Measurements from ENCODE around the gene IRX6. TPM values are rescaled to one million over a fixed set of nuclear protein-coding genes. Genes with fewer than 3 reads are reported as not detected.

IRX6 gene
- total and polyA plus RNA-seq, 2 of the 13 experiments (the other 11 are each of a cell fraction or from before 2014, with no cell fraction given), result not detected

- no peak overlapping the region for H3K4me2 ChIP-seq (ENCODE audit: low read depth, low read length)
- H3K9ac ChIP-seq (ENCODE audit: insufficient read depth, low read depth, low read length), result no peak overlapping the region
- intact Hi-C loops (cut with micrococcal nuclease; ENCODE audit: unreplicated experiment) (no loop called here), in situ Hi-C loops (cut with HindIII; ENCODE audit: extremely low pct_ligation_motif_present, low pct_unique_long_range_greater_than_20kb) (no loop called here)
- POLR2A ChIA-PET, result no interaction called here
- H2AFZ ChIP-seq (ENCODE audit: low read length), result no peak overlapping the region
- DNase-seq (ENCODE audit: low spot score), result no peak
- no peak overlapping the region for H3K4me3 ChIP-seq (replicated peaks in 1 of 3; ENCODE audit: insufficient read depth in 1 of 3, low read depth in 2 of 3, low read length in 3 of 3)
- BruUV-seq (replicated peaks), result no TSS peak
- CTCF ChIA-PET (ENCODE audit: low intra/inter-chr PET ratio, low total read pairs), result no interaction called here
- no peaks in the 10 kb centered on the region for H3K79me2 ChIP-seq (ENCODE audit: insufficient read depth, low read length)
- no peaks in the 10 kb centered on the region for H3K27me3 ChIP-seq (ENCODE audit: control insufficient read depth in 1 of 2, insufficient read depth in 2 of 2, low read length in 2 of 2)
- no peaks in the 10 kb centered on the region for H3K36me3 ChIP-seq (replicated peaks in 1 of 2; ENCODE audit: control insufficient read depth in 1 of 2, insufficient read depth in 2 of 2, low read length in 2 of 2)
- ATAC-seq, result no peak
- no peak for FAIRE-seq
- H3K4me1 ChIP-seq (ENCODE audit: insufficient read depth, low read length), result no peaks in the 10 kb centered on the region
- H3K27ac ChIP-seq (ENCODE audit: extremely low read length, insufficient read depth, low read length), result no peak overlapping the region
- 57% methylated on average over 4 of the region's 4 CpGs for WGBS (ENCODE audit: low lambda C conversion rate)
- no peaks in the 10 kb centered on the region for H3K9me3 ChIP-seq (ENCODE audit: low read length)
- TF ChIP-seq, protein P1, sequence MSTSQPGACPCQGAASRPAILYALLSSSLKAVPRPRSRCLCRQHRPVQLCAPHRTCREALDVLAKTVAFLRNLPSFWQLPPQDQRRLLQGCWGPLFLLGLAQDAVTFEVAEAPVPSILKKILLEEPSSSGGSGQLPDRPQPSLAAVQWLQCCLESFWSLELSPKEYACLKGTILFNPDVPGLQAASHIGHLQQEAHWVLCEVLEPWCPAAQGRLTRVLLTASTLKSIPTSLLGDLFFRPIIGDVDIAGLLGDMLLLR (CRISPR knock-in tag; IDR thresholded peaks at IDR 0.05), result no peak
- TF ChIP-seq U2AF2 (IDR thresholded peaks at IDR 0.05; ENCODE audit: low read depth, low read length) (no peak), CBX2 (IDR thresholded peaks at IDR 0.05; ENCODE audit: low read depth, low read length) (no peak), CBX2 (CRISPR knock-in tag; IDR thresholded peaks at IDR 0.05; ENCODE audit: low read depth) (no peak), CSRNP1 (CRISPR knock-in tag; IDR thresholded peaks at IDR 0.05) (no peak), GABPA (IDR thresholded peaks at IDR 0.05; ENCODE audit: low read depth, low read length) (no peak), GABPA (CRISPR knock-in tag; IDR thresholded peaks at IDR 0.05; ENCODE audit: low read depth) (no peak), FOXK2 (IDR thresholded peaks at IDR 0.05) (no peak), SMAD3 (CRISPR knock-in tag; IDR thresholded peaks at IDR 0.05) (no peak), ZMAT3 (CRISPR knock-in tag; conservative IDR thresholded peaks at IDR 0.05) (no peak), GTF2F1 (IDR thresholded peaks at IDR 0.05; ENCODE audit: low read length) (no peak), TOE1 (CRISPR knock-in tag; IDR thresholded peaks at IDR 0.05) (no peak), ZNF788 (CRISPR knock-in tag; IDR thresholded peaks at IDR 0.05; ENCODE audit: borderline replicate concordance) (no peak), ZNF891 (CRISPR knock-in tag; IDR thresholded peaks at IDR 0.05) (no peak), SNRNP70 (IDR thresholded peaks at IDR 0.05; ENCODE audit: low read depth, low read length) (no peak), MBD4 (IDR thresholded peaks at IDR 0.05; ENCODE audit: borderline replicate concordance, low read length) (no peak), GTF3A (CRISPR knock-in tag; conservative IDR thresholded peaks at IDR 0.05) (no peak), NPAS2 (CRISPR knock-in tag; IDR thresholded peaks at IDR 0.05; ENCODE audit: borderline replicate concordance) (no peak), TRIM24 (CRISPR knock-in tag; IDR thresholded peaks at IDR 0.05) (no peak)
- TF ChIP-seq, protein P2, sequence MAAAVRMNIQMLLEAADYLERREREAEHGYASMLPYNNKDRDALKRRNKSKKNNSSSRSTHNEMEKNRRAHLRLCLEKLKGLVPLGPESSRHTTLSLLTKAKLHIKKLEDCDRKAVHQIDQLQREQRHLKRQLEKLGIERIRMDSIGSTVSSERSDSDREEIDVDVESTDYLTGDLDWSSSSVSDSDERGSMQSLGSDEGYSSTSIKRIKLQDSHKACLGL (CRISPR knock-in tag; IDR thresholded peaks at IDR 0.05), result no peak
- TF ChIP-seq, protein P3, sequence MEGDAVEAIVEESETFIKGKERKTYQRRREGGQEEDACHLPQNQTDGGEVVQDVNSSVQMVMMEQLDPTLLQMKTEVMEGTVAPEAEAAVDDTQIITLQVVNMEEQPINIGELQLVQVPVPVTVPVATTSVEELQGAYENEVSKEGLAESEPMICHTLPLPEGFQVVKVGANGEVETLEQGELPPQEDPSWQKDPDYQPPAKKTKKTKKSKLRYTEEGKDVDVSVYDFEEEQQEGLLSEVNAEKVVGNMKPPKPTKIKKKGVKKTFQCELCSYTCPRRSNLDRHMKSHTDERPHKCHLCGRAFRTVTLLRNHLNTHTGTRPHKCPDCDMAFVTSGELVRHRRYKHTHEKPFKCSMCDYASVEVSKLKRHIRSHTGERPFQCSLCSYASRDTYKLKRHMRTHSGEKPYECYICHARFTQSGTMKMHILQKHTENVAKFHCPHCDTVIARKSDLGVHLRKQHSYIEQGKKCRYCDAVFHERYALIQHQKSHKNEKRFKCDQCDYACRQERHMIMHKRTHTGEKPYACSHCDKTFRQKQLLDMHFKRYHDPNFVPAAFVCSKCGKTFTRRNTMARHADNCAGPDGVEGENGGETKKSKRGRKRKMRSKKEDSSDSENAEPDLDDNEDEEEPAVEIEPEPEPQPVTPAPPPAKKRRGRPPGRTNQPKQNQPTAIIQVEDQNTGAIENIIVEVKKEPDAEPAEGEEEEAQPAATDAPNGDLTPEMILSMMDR (CRISPR knock-in tag; IDR thresholded peaks at IDR 0.05), result no peak
- TF ChIP-seq, protein P4, sequence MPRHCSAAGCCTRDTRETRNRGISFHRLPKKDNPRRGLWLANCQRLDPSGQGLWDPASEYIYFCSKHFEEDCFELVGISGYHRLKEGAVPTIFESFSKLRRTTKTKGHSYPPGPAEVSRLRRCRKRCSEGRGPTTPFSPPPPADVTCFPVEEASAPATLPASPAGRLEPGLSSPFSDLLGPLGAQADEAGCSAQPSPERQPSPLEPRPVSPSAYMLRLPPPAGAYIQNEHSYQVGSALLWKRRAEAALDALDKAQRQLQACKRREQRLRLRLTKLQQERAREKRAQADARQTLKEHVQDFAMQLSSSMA (CRISPR knock-in tag; IDR thresholded peaks at IDR 0.05), result no peak
- H4K20me1 ChIP-seq (ENCODE audit: insufficient read depth, low read length), result no peaks in the 10 kb centered on the region
These were observed 29.1 kb upstream of the IRX6 start for GRCh38 chr16:55294931-55295342.

Data from HepG2 (cell line).